Hematopoietic multipotent progenitor cell treated with erythropoietin and hydrocortisone succinate and interleukin-3 and kit ligand, for 17 days (in vitro differentiated cells): Measurements from ENCODE around the gene OSGIN1.

Source experiments
- DNase-seq: peaks from one replicate; pipeline ENCODE4 v3.0.0-alpha.2; 2015; ENCODE audit warnings: low spot score

The OSGIN1 gene

DNA sequence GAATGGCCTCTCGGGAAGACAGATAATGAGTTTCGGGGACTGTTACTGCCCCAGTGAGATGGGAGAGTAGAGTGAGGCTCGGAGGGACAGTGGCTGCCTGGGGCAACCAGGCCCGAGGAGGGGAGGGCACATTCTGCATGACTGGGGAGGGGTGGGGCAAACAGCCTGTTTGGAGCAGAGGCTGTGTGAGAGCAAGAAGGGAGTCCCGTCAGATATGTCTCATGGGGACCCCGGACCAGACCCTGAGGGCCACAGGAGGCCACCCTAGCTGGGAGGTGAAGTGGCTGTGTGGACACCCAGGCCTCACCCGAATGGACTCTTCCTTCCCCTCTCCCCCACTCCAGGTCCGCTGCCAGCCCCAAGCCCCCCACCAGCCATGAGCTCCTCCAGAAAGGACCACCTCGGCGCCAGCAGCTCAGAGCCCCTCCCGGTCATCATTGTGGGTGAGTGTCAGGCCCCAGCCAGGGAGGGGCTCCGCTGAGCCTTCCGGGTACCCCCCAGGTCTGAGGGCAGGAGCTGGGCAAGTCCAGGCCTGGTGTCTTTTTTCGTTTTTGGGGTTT lies 4.3 kb downstream of the OSGIN1 start:
- DNase-seq, result no peak

DNA sequence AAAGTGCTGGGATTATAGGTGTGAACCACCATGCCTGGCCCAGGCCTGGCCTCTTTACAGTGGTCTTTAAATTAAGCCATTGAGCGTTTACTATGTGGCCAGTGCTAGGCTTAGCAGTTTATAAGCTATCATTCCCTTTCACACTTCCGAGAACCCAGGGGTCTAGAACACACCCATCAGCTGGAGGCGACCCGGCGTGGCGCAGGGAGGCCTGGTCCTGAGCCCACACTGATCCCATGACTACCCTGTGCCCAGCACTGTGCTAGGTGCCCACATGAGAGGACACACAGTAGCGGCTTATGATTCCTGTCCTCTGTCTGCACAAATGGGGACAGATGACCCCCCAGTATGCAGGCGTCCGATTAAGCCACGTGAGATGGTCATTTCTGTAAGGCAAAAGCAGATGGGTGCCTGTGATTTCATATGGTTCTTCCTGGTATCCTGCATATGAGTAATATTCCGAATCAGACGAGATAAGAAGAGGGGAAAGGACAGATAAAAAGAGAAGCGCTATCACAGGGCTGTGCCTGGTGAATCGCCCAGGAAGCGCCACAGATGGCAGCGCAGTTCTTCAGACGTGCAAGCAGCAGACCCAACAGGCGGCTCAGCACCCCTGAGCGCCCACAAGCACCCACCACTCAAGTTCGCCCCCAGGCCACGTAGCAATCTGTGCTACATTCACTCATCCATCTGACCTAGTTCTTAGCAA lies 5.3 kb downstream of the OSGIN1 start:
- no peak for DNase-seq

DNA sequence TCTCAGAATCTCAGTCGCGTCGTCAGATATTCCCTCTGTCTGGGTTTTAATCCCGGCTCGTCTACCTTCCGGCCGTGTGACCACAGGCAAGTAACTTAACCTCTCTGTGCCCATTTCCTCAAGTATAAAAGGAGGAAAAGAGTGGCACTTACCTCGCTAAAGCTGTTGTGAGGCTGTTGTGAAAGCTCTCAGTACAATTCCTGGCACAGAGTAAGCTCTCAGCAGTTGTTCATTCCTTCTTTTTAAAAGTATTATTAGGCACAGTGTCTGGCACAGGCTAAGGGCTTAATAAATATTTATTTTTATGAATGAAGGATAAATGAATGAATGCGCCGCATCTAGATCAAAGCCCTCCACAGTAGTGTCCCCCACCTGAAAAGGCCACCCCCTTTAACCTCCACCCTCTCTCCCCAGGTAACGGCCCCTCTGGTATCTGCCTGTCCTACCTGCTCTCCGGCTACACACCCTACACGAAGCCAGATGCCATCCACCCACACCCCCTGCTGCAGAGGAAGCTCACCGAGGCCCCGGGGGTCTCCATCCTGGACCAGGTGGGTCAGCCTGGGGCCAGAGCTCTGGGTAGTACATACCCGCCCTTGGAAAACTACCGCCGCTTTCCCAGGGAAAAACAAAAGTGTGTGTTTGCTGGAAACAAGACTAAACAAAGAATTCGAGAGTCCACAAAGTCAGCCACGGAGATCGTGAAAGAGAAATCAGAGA lies 6.0 kb downstream of the OSGIN1 start:
- no peak for DNase-seq

DNA sequence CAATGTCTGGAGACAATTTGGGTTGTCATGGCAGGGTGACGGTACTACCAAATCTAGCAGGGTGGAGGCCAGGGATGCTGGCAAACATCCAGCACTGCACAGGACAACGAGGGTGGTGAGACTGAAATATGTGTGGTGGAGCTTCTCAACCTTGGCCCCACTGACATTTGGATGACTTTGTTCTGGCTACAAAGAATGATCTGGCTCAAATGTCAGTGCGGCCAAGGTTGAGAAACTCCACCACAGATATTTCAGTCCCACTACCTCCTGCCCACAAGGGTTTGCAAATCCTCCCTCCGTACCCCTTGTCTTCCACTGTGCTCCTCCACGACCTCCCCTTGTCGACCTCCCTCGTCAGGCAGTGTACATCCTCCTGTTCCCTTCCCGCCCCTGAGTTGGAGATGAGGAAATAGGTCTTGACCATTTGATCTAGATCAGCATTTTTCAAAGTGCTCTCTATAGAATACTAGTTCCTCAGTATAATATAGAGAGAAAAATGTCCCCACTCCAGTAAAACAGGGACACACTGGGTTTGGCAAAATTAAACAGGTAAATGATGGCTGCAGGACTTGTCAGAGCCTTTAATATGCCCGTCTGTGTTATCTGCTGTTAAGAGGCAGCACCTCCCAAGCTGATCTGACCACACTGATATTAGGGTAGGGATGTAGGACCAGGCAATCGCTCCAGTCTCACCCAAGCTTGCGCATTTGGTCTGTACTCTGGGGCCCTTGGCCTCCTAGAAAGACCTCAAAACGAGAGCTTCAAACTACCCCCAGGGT lies 6.8 kb downstream of the OSGIN1 start:
- DNase-seq, result no peak

DNA sequence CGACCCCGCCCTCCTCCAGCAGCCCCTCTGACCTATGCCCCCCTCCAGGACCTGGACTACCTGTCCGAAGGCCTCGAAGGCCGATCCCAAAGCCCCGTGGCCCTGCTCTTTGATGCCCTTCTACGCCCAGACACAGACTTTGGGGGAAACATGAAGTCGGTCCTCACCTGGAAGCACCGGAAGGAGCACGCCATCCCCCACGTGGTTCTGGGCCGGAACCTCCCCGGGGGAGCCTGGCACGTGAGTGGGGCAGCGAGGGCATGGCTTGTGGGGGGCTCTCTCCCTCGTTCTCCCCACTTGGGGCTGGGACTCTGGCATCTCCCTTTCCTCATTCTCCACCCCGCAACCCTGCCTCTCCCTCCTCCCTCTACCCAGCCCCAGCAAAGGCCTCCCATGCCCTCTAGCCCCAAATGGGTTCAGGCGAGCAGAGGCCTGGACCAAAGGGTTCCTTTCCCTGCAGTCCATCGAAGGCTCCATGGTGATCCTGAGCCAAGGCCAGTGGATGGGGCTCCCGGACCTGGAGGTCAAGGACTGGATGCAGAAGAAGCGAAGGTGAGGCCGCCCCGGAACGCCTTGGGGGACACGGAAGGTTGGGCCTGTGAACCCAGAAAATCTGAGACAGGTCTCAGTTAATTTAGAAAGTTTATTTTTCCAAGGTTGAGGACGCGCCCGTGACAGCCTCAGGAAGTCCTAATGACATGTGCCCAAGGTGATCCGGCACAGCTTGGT lies 7.6 kb downstream of the OSGIN1 start:
- no peak for DNase-seq

DNA sequence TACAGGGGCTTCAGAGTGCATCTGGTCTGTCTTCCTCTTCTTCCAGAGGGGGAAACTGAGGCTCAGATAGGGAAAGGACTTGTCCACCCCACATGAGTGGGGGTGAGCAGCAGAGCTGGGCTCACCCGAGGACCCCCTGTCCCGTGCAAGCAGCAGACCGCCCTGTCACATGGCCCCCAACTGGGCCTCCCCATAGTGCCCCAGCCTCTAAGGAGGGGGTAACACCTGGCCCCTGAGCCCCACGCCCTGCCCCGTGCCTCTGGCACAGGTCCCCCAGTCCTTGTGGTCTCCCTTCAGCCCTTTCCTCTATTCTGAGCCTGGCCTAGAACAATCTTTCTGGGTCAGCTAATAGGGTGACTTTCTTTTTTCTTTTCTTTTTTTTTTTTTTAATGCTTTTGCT lies 8.6 kb downstream of the OSGIN1 start:
- DNase-seq, result no peak

DNA sequence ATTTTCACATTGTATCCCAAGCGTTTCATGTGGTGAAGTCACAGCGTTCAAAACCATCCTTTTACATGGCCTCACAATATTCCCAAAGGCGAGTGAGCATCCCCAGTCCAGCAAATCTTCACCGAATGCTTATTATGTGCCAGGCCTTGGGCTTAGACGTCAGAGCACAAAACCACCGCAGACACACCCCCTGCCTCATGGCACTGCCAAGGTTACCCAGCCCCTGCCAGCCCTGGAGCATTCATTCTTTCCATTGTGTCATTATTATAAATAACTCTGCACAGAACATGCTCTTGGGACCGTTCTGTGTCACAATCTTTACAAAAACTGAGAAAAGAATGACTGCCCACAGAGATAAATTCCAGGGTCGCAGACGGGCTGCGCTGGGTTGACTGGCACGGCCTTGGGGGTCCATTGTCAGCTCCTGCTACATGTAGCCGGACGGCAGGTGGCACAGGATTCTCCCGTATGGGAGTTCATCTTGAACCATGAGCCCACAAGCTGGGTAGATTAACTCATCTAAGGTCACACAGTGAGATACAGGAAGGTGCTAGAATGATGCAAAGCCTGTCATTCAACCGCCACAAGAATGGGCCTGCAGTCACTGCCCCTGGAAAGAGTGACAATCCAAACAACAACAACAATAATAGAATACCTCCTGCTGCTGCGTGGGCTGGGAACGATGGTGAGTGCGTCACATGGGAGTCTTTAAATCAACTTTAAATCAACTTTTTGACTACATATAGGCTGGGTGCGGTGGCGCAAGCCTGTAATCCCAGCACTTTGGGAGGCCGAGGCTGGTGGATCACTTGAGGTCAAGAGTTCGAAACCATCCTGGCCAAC lies 10.5 kb downstream of the OSGIN1 start:
- DNase-seq, result no peak

DNA sequence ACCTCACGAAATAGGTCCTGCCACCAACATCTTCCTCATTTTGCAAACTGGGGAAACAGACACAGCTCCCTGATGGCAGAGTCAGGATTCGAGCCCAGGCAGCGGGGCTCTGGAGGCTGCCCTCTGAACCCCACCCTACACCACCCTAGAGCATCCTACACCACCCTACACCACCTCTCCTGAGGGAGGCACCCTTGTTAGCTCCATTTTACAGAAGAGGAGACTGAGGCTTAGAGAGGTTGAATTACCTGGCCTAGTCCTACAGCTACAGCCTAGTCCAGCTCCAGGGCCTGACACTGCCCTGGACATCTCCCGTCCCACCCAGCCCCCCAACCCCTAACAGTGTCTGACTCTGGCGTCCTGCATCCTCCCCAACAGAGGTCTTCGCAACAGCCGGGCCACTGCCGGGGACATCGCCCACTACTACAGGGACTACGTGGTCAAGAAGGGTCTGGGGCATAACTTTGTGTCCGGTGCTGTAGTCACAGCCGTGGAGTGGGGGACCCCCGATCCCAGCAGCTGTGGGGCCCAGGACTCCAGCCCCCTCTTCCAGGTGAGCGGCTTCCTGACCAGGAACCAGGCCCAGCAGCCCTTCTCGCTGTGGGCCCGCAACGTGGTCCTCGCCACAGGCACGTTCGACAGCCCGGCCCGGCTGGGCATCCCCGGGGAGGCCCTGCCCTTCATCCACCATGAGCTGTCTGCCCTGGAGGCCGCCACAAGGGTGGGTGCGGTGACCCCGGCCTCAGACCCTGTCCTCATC lies 11.8 kb downstream of the OSGIN1 start:
- no peak for DNase-seq

DNA sequence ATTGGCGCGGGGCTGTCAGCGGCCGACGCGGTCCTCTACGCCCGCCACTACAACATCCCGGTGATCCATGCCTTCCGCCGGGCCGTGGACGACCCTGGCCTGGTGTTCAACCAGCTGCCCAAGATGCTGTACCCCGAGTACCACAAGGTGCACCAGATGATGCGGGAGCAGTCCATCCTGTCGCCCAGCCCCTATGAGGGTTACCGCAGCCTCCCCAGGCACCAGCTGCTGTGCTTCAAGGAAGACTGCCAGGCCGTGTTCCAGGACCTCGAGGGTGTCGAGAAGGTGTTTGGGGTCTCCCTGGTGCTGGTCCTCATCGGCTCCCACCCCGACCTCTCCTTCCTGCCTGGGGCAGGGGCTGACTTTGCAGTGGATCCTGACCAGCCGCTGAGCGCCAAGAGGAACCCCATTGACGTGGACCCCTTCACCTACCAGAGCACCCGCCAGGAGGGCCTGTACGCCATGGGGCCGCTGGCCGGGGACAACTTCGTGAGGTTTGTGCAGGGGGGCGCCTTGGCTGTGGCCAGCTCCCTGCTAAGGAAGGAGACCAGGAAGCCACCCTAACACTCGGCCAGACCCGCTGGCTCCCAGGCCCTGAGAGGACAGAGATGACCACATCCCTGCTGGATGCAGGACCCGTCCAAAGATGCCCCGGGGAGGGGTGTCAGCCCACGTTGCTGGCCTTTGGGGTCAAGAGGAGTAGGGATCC lies 12.6 kb downstream of the OSGIN1 start:
- DNase-seq, result no peak

DNA sequence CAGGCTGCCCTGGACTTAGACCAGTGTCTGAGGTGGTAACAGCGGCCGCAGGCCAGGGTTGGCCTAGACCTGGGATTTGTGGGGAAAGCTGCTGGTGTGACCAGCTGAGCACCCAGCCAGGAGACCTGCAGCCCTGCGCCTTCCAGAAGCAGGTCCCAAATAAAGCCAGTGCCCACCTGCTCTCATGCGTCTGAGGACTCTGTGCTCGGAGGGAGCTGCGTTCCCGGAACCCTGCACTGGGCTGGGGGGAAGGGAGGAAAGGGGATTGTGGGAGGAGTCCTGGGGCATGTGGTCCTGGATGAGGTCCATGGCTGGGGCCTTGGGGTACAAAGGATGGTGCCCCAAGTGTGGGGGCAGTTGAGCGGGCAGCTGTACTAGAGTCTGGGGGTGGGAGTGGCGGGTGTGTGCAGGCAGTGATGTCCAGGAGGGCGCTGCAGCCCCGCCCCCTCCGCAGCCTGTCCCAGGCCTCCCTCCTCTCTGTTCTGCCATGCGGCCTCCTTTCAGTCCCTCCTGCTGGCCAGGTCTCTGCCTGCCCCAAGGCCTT lies 13.2 kb downstream of the OSGIN1 start:
- DNase-seq, result no peak

DNA sequence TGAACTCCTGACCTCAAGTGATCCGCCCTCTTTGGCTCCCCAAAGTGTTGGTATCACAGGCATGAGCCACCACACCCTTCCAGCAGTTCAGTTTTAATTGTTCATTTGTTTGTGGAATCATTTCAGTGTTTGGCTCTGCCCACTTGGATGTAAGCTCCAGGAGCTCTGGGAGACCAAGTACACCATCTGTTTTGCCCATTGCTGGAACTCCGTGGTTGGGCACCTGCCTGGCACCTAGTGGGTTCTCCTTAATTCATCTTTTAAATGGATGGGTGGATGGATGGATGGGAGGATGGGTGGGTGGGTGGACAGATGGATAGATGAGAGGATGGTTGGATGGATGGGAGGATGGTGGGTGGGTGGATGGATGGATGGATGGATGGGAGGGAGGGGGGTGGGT lies 14.1 kb downstream of the OSGIN1 start:
- DNase-seq, result no peak

DNA sequence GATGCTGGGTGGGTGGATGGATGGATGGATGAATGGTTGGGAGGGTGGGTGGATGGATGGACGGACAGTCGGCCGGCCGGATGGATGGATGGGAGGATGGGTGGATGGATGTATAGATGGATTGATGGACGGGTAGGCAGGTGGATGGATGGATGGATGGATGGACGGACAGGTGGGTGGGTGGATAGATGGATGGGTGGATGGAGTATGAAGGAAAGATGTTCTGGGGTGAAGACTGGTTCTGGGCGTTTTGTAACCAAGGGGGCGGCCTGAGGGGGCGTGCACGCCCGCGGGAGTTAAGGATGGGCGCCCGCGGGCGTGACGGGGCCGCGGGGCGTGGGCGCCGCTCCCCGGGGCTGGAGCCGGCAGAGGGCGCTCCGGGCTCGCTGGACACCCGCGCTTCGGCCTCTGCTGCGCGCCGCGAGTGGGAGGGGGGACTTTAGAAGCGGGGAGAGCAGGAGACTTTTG lies 14.8 kb downstream of the OSGIN1 start, which contains the start of gene NECAB2:
TSS of gene NECAB2 (plus strand) at position 407 of the 468 bp plus-strand sequence. CDS start 405 bp downstream, outside the sequence.
- no peak for DNase-seq

DNA sequence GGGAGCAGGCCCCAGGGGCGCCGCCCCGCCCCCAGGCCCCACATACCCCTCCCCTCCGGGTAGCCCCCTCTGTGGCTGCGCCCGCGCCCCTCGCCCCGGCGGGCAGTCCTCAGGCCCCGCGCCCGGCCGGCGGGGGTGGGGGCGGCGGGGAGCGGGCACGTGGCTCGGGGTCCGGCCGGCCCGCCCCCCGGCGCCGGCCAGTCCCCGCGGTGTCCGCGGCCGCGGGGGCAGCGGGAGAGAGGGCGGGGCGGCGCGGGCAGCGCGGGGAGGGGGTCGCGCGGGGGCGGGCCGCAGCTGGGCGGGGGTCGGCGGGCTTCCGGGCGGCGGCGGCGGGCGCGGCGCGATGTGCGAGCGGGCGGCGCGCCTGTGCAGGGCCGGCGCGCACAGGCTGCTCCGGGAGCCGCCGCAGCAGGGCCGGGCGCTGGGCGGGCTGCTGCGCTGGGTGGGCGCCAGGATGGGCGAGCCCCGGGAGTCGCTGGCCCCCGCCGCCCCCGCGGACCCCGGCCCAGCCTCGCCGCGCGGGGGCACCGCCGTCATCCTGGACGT lies 15.3 kb downstream of the OSGIN1 start:
- DNase-seq, result no peak

DNA sequence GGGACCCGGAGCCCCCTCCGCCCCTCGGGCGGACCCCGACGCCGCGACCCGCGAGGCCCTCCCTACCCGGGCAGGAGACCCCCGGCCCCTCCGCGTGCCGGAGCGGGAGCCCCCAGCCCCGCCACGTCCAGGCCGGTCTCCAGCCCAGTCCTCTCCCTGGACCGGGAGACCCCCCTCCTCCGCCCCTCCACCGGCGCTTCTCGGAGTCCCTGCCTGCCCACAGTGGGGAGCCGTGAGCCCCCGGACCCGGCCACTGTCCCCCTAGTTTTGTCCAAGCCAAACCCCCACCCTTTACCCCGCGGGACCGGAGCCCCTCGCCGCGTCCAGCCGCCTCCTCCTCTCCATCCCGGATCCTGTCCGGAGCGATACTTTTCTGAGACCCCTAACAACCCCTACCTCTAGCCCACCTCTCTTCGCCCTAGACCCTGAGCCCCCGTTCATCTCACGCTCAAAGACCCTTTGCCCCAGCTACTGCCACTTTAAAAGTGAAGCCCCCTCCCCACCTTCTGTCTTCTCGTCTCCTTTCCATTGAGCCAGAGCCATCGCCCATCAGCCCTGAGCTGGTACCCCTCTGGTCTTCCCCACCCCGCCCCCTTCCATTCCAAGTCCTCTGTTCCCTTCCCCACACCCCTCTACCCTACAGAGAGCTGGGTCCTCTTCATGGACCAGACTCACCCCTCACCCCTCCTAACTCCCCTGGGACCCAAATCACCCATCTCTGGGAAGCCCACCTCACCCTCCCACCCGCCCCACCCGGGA lies 16.0 kb downstream of the OSGIN1 start:
- no peak for DNase-seq

DNA sequence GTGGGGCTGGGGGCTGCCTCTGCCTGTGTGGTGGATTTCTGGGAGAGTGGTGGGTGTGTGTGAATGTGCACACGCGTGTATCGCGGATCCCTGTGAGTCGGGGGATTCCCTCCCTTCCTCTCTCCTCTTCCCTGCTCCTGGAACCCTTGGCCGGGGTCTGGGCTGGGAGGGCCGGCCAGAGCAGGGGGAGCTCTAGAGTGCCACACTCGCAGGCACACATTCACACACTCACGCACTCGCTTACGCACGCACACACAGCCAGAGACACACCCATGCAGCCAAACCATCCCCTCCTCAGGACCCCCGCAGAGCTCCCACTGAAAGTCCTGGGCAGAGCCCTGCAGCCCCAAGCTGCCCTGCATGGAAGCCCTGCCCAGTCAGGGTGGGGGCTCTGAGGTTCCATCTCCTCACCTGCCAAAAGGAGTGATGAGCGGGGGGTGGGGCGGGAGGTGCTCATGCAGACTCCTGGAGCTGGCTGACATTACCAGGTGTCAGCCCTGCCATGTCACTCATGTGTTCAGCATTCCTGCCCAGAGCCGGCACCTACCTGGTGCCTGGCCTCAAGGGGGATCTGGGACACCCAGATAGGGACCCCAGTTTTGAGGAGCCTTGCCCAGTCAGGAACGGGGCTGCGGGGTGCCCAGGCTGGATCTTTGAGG lies 16.9 kb downstream of the OSGIN1 start:
- DNase-seq, result no peak

DNA sequence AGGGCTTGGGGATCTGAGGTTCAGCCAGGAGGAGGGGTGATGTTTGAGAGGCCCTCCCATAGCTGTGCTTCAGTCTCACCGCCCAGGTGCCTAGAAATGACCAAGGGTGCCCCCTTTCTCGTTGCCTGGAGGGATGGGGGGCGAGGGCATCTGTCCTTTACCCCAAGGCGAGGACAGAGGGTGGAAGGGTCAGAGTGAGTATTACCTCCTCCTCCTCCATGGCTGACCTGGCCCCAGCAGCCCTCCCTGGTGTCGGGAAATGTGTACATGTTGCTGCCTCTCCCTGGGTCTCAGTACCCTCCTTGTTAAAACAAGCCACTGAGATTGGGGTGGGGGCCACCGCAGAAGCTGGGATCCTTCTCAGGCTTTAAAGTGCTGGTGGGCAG lies 17.4 kb downstream of the OSGIN1 start:
- DNase-seq, result no peak
